ENCODE measurements around the gene TOR4A.

GRCh38 chr9:137229903-137230704 is 47.4 kb upstream of the TOR4A start:
- TF ChIP-seq GATA2 (IDR thresholded peaks at IDR 0.05; ENCODE audit: low read depth, low read length) (no peak), GATA3 (IDR thresholded peaks at IDR 0.05; ENCODE audit: low read depth, low read length) (no peak)

Measured in SH-SY5Y (cell line).